ENCODE measurements around the gene TMEM254.
"Not testable (repeated sequence)": the region's sequence is repeated elsewhere in the genome, so short reads cannot be mapped to it uniquely, and the experiment has no call there.

GRCh38 chr10:80067821-80068220 is 10.6 kb upstream of the TMEM254 start:
- TF ChIP-seq, protein P1, sequence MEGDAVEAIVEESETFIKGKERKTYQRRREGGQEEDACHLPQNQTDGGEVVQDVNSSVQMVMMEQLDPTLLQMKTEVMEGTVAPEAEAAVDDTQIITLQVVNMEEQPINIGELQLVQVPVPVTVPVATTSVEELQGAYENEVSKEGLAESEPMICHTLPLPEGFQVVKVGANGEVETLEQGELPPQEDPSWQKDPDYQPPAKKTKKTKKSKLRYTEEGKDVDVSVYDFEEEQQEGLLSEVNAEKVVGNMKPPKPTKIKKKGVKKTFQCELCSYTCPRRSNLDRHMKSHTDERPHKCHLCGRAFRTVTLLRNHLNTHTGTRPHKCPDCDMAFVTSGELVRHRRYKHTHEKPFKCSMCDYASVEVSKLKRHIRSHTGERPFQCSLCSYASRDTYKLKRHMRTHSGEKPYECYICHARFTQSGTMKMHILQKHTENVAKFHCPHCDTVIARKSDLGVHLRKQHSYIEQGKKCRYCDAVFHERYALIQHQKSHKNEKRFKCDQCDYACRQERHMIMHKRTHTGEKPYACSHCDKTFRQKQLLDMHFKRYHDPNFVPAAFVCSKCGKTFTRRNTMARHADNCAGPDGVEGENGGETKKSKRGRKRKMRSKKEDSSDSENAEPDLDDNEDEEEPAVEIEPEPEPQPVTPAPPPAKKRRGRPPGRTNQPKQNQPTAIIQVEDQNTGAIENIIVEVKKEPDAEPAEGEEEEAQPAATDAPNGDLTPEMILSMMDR (IDR thresholded peaks at IDR 0.05; ENCODE audit: poor library complexity), result not testable (repeated sequence)
- TF ChIP-seq EZH2 (IDR thresholded peaks at IDR 0.05; ENCODE audit: borderline replicate concordance), result not testable (repeated sequence)

All from hepatocyte (in vitro differentiated cells).